ENCODE measurements around the gene IL15. TPM values are rescaled to one million over a fixed set of nuclear protein-coding genes. Genes with fewer than 3 reads are reported as not detected.
"Not testable (repeated sequence)": the region's sequence is repeated elsewhere in the genome, so short reads cannot be mapped to it uniquely, and the experiment has no call there.

The IL15 gene
- total RNA-seq, 1 donor from 2014 or later: 6.3 TPM

DNA sequence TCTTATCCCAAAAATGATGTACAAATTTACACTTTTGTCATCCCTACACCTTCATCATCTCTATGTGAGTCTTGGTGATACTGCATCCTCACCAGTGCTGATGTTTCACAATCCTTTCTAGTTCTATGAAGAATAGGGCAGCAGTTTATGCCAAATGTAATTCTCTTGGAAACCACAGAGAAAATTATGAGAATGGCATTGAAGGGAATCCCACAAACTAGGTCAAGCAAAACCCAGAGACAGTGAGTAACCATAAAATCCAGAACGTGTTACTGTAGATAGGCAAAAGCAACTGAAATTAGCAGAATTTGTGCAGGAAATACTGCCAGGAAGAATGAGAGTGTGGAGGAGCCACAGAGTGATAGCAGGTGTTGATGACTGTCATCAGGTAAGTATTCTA lies 24.5 kb downstream of the IL15 start:
- Histone ChIP-seq H3K4me3 (ENCODE audit: low read length in 3 of 3) (no peak overlapping the region), H3K27ac (ENCODE audit: low read depth, low read length) (no peak overlapping the region), H3K36me3 (ENCODE audit: control insufficient read depth in 3 of 3, insufficient read depth in 3 of 3, low read length in 3 of 3) (peaks cover 0 to 2% (median 0%) of the 10 kb centered on the region in 3 donors), H3K9ac (ENCODE audit: low read depth in 1 of 3, low read length in 3 of 3) (no peak overlapping the region), H3K9me3 (ENCODE audit: control insufficient read depth in 3 of 3, low read length in 3 of 3) (no peaks in the 10 kb centered on the region), H3K4me1 (ENCODE audit: control insufficient read depth in 3 of 3, insufficient read depth in 3 of 3, low read length in 3 of 3) (no peaks in the 10 kb centered on the region), H3K27me3 (ENCODE audit: control insufficient read depth in 3 of 3, insufficient read depth in 3 of 3, low read length in 3 of 3) (no peaks in the 10 kb centered on the region)

DNA sequence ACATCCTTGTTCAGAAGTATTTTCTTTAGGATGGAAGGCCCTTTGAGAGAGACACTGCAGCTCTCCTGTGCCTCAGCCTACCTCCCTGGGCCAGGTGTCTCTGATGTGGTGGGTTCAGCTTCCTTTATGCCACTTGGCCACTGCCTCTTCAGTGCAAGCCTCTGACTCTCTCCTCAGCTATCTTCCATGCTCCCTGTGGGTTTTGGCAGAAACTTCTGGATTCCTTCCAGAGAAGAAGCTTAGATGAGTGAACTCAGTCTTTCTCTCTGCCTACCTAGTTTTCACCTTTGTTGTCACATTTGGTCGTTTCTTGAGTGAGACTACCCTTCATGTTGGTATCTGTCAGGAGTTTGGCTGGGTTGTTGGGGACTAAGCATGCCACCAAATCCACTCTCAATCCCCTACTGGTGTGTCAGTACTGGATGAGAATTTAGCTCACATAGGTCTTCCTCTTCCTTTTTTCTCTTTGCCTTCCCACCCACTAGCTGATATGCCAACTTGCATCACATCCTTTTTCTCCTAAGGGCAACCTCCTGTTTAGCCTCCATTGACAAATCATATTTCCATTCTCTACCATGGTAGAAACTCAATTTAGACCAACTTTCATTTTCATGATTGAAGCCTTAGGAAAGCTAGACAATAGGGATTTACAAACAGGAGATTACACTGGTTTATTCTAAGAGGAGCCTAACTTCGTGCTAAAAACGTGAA lies 32.0 kb downstream of the IL15 start:
- Histone ChIP-seq H3K36me3 (ENCODE audit: control insufficient read depth in 3 of 3, insufficient read depth in 3 of 3, low read length in 3 of 3) (no peaks in the 10 kb centered on the region), H3K4me3 (ENCODE audit: low read length in 3 of 3) (no peak overlapping the region), H3K9me3 (ENCODE audit: control insufficient read depth in 3 of 3, low read length in 3 of 3) (no peaks in the 10 kb centered on the region), H3K27me3 (ENCODE audit: control insufficient read depth in 3 of 3, insufficient read depth in 3 of 3, low read length in 3 of 3) (no peaks in the 10 kb centered on the region), H3K27ac (ENCODE audit: low read depth, low read length) (no peak overlapping the region), H3K9ac (ENCODE audit: low read depth in 1 of 3, low read length in 3 of 3) (no peak overlapping the region), H3K4me1 (ENCODE audit: control insufficient read depth in 3 of 3, insufficient read depth in 3 of 3, low read length in 3 of 3) (no peaks in the 10 kb centered on the region)

- H3K4me3 ChIP-seq (ENCODE audit: low read length in 3 of 3): no peak overlapping the region
- no peak overlapping the region for H3K27ac ChIP-seq (ENCODE audit: low read depth, low read length)
- H3K9me3 ChIP-seq (ENCODE audit: control insufficient read depth in 3 of 3, low read length in 3 of 3): no peaks in the 10 kb centered on the region
- H3K36me3 ChIP-seq (ENCODE audit: control insufficient read depth in 3 of 3, insufficient read depth in 3 of 3, low read length in 3 of 3): no peaks in the 10 kb centered on the region
- no peak overlapping the region for H3K9ac ChIP-seq (ENCODE audit: low read depth in 1 of 3, low read length in 3 of 3)
- H3K4me1 ChIP-seq (ENCODE audit: control insufficient read depth in 3 of 3, insufficient read depth in 3 of 3, low read length in 3 of 3): no peaks in the 10 kb centered on the region
- no peaks in the 10 kb centered on the region for H3K27me3 ChIP-seq (ENCODE audit: control insufficient read depth in 3 of 3, insufficient read depth in 3 of 3, low read length in 3 of 3)
Observed at GRCh38 chr4:141669501-141669900, 33.1 kb downstream of the IL15 start.

DNA sequence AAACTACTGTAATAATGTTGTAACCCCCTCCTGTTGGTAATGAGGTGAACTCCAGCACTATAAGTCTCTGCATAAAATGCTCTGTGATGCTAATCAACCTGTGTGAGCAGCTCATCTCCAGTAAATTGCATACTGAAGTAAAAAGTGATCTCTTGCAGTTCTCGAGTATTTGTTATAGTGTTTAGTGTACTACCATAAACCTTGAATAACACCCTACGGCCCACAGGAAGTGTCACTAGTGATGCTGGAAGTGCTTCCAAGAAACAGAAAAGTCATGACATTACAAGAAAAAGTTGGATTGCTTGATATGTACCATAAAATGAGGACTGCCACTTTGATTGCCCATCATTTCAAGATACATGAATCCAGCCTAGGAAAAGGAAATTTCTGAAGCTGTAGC lies 39.0 kb downstream of the IL15 start:
- Histone ChIP-seq H3K4me1 (ENCODE audit: control insufficient read depth in 3 of 3, insufficient read depth in 3 of 3, low read length in 3 of 3) (peaks cover 0 to 6% (median 0%) of the 10 kb centered on the region in 3 donors), H3K9ac (ENCODE audit: low read depth in 1 of 3, low read length in 3 of 3) (no peak overlapping the region), H3K27ac (ENCODE audit: low read depth, low read length) (no peak overlapping the region), H3K4me3 (ENCODE audit: low read length in 3 of 3) (no peak overlapping the region), H3K9me3 (ENCODE audit: control insufficient read depth in 3 of 3, low read length in 3 of 3) (no peaks in the 10 kb centered on the region), H3K27me3 (ENCODE audit: control insufficient read depth in 3 of 3, insufficient read depth in 3 of 3, low read length in 3 of 3) (no peaks in the 10 kb centered on the region), H3K36me3 (ENCODE audit: control insufficient read depth in 3 of 3, insufficient read depth in 3 of 3, low read length in 3 of 3) (no peaks in the 10 kb centered on the region)

- no peak overlapping the region for H3K4me3 ChIP-seq (ENCODE audit: low read length in 3 of 3)
- no peaks in the 10 kb centered on the region for H3K9me3 ChIP-seq (ENCODE audit: control insufficient read depth in 3 of 3, low read length in 3 of 3)
- H3K27me3 ChIP-seq (ENCODE audit: control insufficient read depth in 3 of 3, insufficient read depth in 3 of 3, low read length in 3 of 3): no peaks in the 10 kb centered on the region
- peaks cover 0 to 6% (median 0%) of the 10 kb centered on the region in 3 donors for H3K4me1 ChIP-seq (ENCODE audit: control insufficient read depth in 3 of 3, insufficient read depth in 3 of 3, low read length in 3 of 3)
- no peak overlapping the region for H3K27ac ChIP-seq (ENCODE audit: low read depth, low read length)
- H3K9ac ChIP-seq (ENCODE audit: low read depth in 1 of 3, low read length in 3 of 3): no peak overlapping the region
- no peaks in the 10 kb centered on the region for H3K36me3 ChIP-seq (ENCODE audit: control insufficient read depth in 3 of 3, insufficient read depth in 3 of 3, low read length in 3 of 3)
Observed at GRCh38 chr4:141676087-141676670, 39.8 kb downstream of the IL15 start.

DNA sequence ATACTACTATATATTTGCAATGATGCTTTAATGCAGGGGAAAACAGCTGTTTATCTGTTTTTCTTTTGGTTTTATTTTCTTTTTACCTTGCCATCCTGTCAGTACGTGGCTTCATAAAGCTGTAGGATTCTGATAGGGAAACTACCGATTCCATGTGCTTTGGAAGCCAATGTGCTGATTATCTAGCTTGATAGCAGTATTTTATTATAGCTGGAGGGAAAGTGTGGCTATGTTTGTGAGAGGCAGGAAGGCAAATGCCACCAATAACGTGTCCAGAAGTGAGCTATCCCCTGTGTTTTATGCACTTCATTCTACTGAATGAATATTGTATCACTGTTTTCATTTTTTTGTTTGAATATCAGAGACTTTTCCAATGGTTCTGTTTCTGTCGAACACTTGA lies 43.7 kb downstream of the IL15 start:
- no peaks in the 10 kb centered on the region for H3K27me3 ChIP-seq (ENCODE audit: control insufficient read depth in 3 of 3, insufficient read depth in 3 of 3, low read length in 3 of 3)

DNA sequence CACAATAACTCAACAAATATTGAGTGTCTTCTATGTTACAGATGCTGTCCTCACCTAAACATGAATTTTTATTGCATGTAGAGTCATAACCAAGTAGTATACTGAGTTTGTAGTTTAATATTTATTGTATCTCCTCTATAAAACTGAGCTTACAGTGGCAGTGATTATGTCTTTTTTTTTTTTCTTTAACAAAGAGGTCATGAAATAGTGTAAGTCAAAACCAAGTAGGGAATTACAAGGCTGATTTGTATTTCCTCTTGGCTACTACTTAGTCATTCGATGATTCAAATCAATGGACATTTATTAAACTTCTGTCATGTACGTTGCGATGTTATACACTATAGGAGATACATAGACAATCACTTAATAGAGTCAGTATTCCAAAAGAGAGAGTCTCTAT lies 48.4 kb downstream of the IL15 start:
- no peak overlapping the region for H3K4me3 ChIP-seq (ENCODE audit: low read length in 3 of 3)
- peaks cover 0 to 4% (median 0%) of the 10 kb centered on the region in 3 donors for H3K4me1 ChIP-seq (ENCODE audit: control insufficient read depth in 3 of 3, insufficient read depth in 3 of 3, low read length in 3 of 3)
- H3K9me3 ChIP-seq (ENCODE audit: control insufficient read depth in 3 of 3, low read length in 3 of 3): no peaks in the 10 kb centered on the region
- H3K27ac ChIP-seq (ENCODE audit: low read depth, low read length): no peak overlapping the region
- H3K36me3 ChIP-seq (ENCODE audit: control insufficient read depth in 3 of 3, insufficient read depth in 3 of 3, low read length in 3 of 3): no peaks in the 10 kb centered on the region
- H3K27me3 ChIP-seq (ENCODE audit: control insufficient read depth in 3 of 3, insufficient read depth in 3 of 3, low read length in 3 of 3): no peaks in the 10 kb centered on the region
- H3K9ac ChIP-seq (ENCODE audit: low read depth in 1 of 3, low read length in 3 of 3): no peak overlapping the region

More for the DNA sequence above, 43.7 kb downstream of the IL15 start:
- Histone ChIP-seq H3K4me1 (ENCODE audit: control insufficient read depth in 3 of 3, insufficient read depth in 3 of 3, low read length in 3 of 3) (peaks cover 0 to 10% (median 0%) of the 10 kb centered on the region in 3 donors), H3K36me3 (ENCODE audit: control insufficient read depth in 3 of 3, insufficient read depth in 3 of 3, low read length in 3 of 3) (no peaks in the 10 kb centered on the region), H3K27ac (ENCODE audit: low read depth, low read length) (no peak overlapping the region), H3K4me3 (ENCODE audit: low read length in 3 of 3) (no peak overlapping the region), H3K9ac (ENCODE audit: low read depth in 1 of 3, low read length in 3 of 3) (no peak overlapping the region), H3K9me3 (ENCODE audit: control insufficient read depth in 3 of 3, low read length in 3 of 3) (no peaks in the 10 kb centered on the region)

- Histone ChIP-seq H3K4me1 (ENCODE audit: control insufficient read depth in 3 of 3, insufficient read depth in 3 of 3, low read length in 3 of 3) (peaks cover 0 to 4% (median 0%) of the 10 kb centered on the region in 3 donors), H3K27ac (ENCODE audit: low read depth, low read length) (no peak overlapping the region), H3K9me3 (ENCODE audit: control insufficient read depth in 3 of 3, low read length in 3 of 3) (no peaks in the 10 kb centered on the region), H3K27me3 (ENCODE audit: control insufficient read depth in 3 of 3, insufficient read depth in 3 of 3, low read length in 3 of 3) (no peaks in the 10 kb centered on the region), H3K9ac (ENCODE audit: low read depth in 1 of 3, low read length in 3 of 3) (no peak overlapping the region), H3K36me3 (ENCODE audit: control insufficient read depth in 3 of 3, insufficient read depth in 3 of 3, low read length in 3 of 3) (no peaks in the 10 kb centered on the region), H3K4me3 (ENCODE audit: low read length in 3 of 3) (no peak overlapping the region)
Observed at GRCh38 chr4:141686146-141686775, 49.9 kb downstream of the IL15 start.

GRCh38 chr4:141686879-141687278 lies 50.5 kb downstream of the IL15 start:
- Histone ChIP-seq H3K9me3 (ENCODE audit: control insufficient read depth in 3 of 3, low read length in 3 of 3) (no peaks in the 10 kb centered on the region), H3K4me1 (ENCODE audit: control insufficient read depth in 3 of 3, insufficient read depth in 3 of 3, low read length in 3 of 3) (peaks cover 0 to 4% (median 0%) of the 10 kb centered on the region in 3 donors), H3K4me3 (ENCODE audit: low read length in 3 of 3) (no peak overlapping the region), H3K36me3 (ENCODE audit: control insufficient read depth in 3 of 3, insufficient read depth in 3 of 3, low read length in 3 of 3) (no peaks in the 10 kb centered on the region), H3K9ac (ENCODE audit: low read depth in 1 of 3, low read length in 3 of 3) (no peak overlapping the region), H3K27me3 (ENCODE audit: control insufficient read depth in 3 of 3, insufficient read depth in 3 of 3, low read length in 3 of 3) (no peaks in the 10 kb centered on the region), H3K27ac (ENCODE audit: low read depth, low read length) (no peak overlapping the region)

- not testable (repeated sequence) for H3K36me3 ChIP-seq (ENCODE audit: control insufficient read depth in 3 of 3, insufficient read depth in 3 of 3, low read length in 3 of 3); H3K27me3 ChIP-seq (ENCODE audit: control insufficient read depth in 3 of 3, insufficient read depth in 3 of 3, low read length in 3 of 3)
Observed at GRCh38 chr4:141689726-141690296, 53.4 kb downstream of the IL15 start.

More at GRCh38 chr4:141689726-141690296, 53.4 kb downstream of the IL15 start:
- H3K9me3 ChIP-seq (ENCODE audit: control insufficient read depth in 3 of 3, low read length in 3 of 3); H3K4me3 ChIP-seq (ENCODE audit: low read length in 3 of 3); H3K27ac ChIP-seq (ENCODE audit: low read depth, low read length); H3K9ac ChIP-seq (ENCODE audit: low read depth in 1 of 3, low read length in 3 of 3); H3K4me1 ChIP-seq (ENCODE audit: control insufficient read depth in 3 of 3, insufficient read depth in 3 of 3, low read length in 3 of 3): not testable (repeated sequence)

Measured in skeletal muscle tissue (tissue), 4 donors.